T-helper 2 cell (primary cell): ENCODE measurements around the gene CYP2J2.
"Not testable (repeated sequence)": the region's sequence is repeated elsewhere in the genome, so short reads cannot be mapped to it uniquely, and the experiment has no call there.

Experiments
- DNase-seq, 5 experiments: peaks; one replicate each; pipeline versions ENCODE4 v3.0.0 to v3.0.0-alpha.2; 2012 to 2022

The CYP2J2 gene

DNA sequence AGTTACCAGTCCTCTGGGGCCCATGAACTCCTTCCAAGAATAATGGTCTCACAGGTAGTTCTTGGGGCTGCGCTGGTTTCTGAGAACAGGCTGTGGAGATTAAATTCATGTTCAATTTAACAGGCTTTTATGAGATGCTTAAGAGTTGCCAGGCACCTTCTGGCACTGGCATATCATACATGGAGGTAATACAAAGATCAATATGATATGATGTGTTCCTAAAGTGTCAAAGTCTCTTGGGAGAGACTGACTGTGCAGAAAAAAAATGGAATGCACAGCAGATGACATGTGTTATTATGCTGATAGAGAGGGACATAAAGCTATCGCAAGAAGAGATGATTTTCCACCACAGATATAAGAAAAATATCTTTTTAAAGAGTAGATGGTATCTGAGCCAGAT lies 6.8 kb downstream of the CYP2J2 start:
- no peak for DNase-seq

DNA sequence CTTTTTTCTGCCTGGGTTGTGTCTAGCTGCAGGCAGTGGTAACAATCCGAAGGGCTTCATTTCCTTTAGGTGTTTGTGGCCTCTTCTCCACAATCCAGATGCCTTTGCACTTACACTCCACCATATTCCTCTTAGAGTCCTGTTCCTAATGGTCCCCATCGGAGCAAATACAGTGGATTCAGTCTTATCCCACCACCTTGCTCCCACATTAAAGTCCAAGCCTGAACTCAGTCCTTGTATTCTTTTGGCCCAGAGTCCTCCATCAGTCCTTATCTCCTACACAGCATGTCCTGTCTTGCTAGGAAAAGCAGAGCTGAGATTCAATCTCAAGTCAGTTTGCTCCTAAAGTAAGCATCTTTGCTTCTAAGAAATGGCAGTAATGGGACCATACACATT lies 8.8 kb downstream of the CYP2J2 start:
- DNase-seq = no peak

DNA sequence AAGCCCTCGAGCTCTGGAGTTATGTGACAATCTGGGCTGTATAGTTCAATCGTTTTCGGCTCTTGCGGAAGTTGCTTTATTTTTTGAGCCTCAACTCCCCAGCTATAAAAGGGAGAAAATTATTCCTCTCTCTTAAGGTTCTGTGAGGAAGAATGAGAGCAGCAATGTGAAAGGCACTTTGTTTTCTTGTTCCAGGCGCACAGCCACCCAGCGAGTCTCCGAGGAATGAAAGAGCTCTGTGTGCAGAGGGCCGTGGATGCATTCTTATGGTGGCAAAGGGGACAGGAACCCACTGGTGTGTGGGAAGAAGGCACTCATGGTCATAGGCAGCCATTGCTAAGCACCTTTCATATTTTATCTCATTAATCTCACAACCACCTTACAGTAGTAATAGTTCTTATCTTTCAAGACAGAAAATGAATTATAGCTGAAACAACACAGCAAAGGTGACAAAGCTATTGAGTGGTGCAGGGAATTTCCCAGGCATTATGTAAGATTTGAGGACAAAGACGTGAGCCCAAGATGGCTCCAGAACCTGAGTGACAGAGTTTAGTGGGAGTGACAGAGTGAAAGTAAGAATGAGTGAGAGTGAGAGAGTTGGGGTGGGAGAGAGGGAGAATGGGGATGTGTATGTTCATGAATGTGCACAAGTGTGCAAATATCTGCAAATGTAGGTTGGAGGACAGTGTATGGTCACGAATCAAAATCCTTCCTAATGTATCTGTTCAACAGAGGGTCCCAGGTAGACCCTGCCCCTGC lies 9.4 kb downstream of the CYP2J2 start:
- no peak for DNase-seq

DNA sequence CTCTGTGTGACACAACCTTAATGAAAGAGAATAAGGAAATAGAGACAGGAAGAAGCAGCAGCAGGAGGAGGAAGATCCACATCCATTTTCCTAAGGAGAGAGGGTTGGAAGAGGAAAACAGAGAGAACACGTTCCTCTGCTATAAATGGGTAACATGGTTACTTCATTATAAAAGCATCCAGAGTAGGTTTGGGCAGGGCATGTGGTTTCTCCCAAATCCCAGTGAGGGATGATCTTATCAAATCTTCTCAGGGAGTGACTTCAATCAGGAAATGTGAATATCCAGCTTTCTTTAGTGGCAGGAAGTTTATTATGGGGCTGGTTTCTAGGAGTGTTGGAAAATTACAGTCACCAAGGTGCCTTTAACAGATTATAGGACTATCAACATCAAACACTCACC lies 11.1 kb downstream of the CYP2J2 start:
- DNase-seq = no peak

DNA sequence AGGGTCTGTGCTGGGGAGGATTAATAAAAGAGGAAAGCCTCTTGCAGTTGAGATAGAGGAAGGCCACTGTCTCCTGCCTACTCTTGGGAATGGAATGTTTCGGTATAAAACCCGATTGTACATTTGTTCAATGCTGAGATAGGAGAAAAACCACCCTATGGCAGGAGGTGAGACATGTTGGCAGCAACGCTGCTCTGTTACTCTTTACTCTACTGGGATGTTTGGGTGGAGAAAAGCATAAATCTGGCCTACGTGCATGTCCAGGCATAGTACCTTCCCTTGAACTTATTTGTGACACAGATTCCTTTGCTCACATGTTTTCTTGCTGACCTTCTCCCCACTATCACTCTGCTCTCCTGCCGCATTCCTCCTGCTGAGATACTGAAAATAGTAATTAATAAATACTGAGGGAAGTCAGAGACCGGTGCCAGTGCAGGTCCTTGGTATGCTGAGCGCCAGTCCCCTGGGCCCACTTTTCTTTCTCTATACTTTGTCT lies 11.7 kb downstream of the CYP2J2 start:
- not testable (repeated sequence) for DNase-seq

GRCh38 chr1:59908682-59909081 lies 17.9 kb downstream of the CYP2J2 start:
- no peak for DNase-seq

- no peak for DNase-seq
Observed at GRCh38 chr1:59908084-59908483, 18.5 kb downstream of the CYP2J2 start.

GRCh38 chr1:59906931-59907330 lies 19.6 kb downstream of the CYP2J2 start:
- DNase-seq = no peak

GRCh38 chr1:59903141-59903754 lies 23.3 kb downstream of the CYP2J2 start:
- peak in 1 of 5 experiments; percentile 19 for DNase-seq

GRCh38 chr1:59901770-59902388 lies 24.7 kb downstream of the CYP2J2 start:
- DNase-seq = no peak

DNA sequence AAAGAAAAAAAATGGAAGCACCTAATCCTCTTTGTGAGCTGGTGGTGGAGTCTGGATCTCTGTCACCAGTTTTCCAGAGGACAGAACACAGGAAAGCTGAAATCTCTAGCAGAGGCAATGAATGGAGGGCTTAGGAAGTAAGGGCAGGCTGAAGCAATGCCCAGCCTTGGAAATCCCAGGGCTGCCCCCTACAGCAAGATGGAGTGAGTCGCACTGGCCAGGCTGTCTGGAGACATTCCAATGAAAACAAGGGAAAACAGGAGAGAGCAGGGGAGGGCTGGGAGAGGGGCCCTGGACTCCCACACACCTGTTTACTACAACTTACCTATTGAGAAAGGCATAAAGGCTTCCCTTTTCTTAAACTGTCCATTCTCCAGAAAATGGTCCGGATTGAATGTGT lies 25.9 kb downstream of the CYP2J2 start:
- DNase-seq = no peak

DNA sequence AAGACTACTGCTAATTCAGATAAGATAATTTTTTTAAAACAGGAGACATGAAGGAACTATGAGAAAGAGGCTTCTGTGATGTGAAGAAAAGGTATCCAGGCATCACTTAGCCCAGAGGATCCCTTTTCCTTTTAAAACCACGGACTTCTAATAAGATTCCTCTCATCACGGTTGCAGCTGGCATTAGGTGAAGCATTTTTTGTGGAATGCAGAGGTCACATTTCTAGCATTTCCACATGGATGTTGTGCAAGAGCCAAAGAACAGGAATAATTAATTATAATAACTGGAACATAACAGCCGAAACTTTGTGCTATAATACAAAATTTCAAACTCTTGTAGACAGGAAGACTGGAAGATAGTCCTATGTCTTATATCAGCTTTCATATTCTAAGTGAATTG lies 27.6 kb downstream of the CYP2J2 start:
- no peak for DNase-seq

DNA sequence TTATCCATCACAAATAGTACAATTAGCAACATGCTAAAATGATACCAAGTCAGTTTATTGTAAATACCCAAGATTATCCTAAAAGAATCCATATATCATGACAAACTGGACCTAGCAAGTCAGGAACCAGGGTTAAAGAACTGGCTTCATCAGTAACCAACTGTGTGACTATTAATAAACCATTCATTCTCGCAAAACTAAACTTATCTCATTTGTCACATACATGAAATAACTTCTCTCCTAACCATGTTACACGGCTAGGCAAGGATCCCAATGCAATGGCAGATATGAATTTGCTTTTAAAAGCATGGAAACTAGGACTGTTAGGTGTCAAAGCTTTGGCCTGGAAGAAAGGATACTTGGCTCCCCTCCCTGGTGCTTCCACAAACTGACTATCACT lies 29.4 kb downstream of the CYP2J2 start:
- no peak for DNase-seq

GRCh38 chr1:59892841-59893811 lies 33.4 kb downstream of the CYP2J2 start:
- no peak for DNase-seq

- no peak for DNase-seq
Observed at GRCh38 chr1:59885160-59885832, 41.3 kb downstream of the CYP2J2 start.

DNA sequence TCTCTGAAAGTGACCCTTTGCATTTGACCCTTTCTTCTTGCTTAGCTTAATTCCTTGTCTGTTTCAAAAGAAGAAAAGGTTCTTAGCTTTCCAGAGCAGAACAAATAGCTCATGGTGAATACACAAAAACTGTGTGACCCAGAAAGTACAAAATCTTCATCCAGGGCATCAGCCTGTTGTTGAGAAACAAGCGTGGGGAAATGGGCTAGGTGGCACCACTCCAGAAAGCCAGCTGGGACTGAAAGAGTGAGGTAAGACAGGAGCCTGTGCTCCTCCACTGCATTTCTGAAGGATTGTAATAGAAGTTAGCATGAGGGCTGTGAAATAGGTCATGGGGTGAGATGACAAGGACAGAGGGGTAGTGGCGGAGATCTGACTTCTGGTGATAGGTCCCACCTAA lies 45.8 kb downstream of the CYP2J2 start:
- no peak for DNase-seq

DNA sequence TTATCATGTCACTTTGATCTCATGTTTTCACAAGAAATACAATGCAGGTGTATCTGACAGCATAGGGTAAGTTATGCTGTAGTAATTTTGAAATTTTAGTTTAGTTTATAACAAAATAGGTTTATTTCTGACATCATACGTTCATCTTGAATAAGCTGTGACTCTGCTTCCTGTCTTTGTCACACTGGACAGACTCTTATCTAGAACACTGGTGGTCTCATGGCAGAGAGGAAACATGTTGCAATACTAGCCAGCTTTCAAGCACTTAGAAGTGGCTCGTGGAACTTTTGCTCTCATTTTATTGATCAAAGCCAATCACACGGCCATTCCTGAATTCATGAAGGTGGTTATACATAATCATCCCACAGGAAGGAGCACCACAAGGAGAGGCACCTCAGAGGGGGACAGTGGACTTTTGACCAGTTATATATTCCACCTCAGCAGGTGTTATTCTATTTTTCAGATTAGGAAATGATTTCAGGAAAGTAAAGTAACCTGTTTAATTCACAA lies 46.5 kb downstream of the CYP2J2 start:
- no peak for DNase-seq

DNA sequence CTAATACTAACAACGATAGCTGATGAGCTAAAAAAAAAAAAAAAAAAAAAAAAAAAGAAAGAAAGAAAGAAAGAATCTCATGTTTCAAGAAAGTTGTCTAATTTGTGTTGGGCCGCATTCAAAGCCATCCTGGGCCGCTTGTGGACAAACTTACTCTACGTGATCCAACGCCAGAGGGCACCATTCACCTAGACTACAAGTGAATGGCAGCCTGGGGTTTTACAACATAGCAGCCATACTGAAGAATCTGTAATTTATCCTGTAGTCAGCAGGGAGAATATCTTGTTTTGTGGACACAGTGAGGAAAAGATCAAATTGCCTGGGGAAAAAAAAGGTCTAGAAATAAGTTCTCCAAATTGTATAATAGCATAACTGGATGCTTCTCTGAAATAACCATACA lies 47.0 kb downstream of the CYP2J2 start:
- DNase-seq = peak in 2 of 5 experiments; percentile 5 to 45

GRCh38 chr1:59878370-59878769 lies 48.2 kb downstream of the CYP2J2 start:
- DNase-seq = no peak

DNA sequence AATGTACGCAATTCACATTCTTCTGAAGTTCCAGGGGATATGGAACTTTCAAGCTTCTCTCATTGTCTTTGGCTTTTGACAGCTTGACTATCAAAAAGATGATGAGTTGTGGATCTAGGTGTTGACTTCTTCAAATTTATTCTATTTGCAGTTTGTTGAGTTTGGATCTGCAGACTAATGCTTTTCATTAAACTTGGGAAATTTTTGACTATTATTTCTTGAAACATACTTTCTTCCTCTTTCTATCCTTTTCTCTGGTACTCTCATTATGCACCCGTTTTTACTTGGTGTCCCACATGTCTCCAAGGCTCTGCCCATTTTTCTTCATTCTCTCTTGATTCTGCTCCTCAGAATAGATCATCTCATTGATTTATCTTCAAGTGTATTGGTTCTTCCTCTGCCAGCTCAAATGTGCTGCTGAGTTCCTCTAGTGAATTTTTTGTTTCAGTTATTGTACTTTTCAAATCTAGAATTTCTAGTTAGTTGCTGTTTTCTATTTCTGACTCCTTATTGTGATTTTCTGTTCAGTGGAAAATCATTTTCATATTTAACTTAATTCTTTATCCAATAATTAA lies 49.4 kb downstream of the CYP2J2 start:
- DNase-seq = no peak

GRCh38 chr1:59871746-59872145 lies 54.8 kb downstream of the CYP2J2 start:
- DNase-seq = no peak

GRCh38 chr1:59866462-59866861 lies 60.1 kb downstream of the CYP2J2 start:
- no peak for DNase-seq
